Measurements from ENCODE around the gene NUP93. TPM values are rescaled to one million over a fixed set of nuclear protein-coding genes. Genes with fewer than 3 reads are reported as not detected.
"Not testable (repeated sequence)": the region's sequence is repeated elsewhere in the genome, so short reads cannot be mapped to it uniquely, and the experiment has no call there.

NUP93 gene
- polyA plus RNA-seq, 1 experiment = 46.4 TPM

DNA sequence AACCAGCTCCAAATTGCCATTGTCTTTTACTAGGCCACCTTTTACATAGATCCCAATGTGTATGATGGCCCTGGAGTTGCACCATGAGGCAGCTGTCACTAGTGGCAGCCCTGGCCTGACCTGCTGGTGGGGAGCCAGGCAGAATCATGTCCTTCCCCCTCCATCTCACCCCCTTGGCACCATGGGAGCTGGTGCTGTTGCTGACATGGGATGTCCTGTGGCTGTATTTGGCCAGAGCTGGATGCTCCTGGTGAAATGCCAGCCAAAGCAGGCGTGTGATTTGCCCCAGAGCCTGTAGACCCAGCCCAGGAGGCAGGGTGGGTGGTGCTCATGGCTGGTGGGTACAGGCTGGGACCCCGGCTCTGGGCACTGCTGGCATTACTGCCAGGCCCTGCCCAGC is 153.7 kb downstream of the NUP93 start:
- H3K27ac ChIP-seq (ENCODE audit: low read depth, low read length) = no peak overlapping the region
- TF ChIP-seq, protein P1, sequence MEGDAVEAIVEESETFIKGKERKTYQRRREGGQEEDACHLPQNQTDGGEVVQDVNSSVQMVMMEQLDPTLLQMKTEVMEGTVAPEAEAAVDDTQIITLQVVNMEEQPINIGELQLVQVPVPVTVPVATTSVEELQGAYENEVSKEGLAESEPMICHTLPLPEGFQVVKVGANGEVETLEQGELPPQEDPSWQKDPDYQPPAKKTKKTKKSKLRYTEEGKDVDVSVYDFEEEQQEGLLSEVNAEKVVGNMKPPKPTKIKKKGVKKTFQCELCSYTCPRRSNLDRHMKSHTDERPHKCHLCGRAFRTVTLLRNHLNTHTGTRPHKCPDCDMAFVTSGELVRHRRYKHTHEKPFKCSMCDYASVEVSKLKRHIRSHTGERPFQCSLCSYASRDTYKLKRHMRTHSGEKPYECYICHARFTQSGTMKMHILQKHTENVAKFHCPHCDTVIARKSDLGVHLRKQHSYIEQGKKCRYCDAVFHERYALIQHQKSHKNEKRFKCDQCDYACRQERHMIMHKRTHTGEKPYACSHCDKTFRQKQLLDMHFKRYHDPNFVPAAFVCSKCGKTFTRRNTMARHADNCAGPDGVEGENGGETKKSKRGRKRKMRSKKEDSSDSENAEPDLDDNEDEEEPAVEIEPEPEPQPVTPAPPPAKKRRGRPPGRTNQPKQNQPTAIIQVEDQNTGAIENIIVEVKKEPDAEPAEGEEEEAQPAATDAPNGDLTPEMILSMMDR (IDR thresholded peaks at IDR 0.05; ENCODE audit: low read depth, low read length) = no peak
- no peak overlapping the region for H3K4me3 ChIP-seq (ENCODE audit: low read depth, low read length)
- H3K27me3 ChIP-seq (ENCODE audit: control insufficient read depth, insufficient read depth, low read length) = peaks cover 2% of the 10 kb centered on the region
- no peaks in the 10 kb centered on the region for H3K9me3 ChIP-seq (ENCODE audit: control insufficient read depth, insufficient read depth, low read length)
- ChIA-PET POLR2A (interaction anchor here (1.9 kb wide), 1 partner anchor 48 kb away, joined by 7 read pairs; the partner anchor contains the start of gene HERPUD1), CTCF (interaction anchor here (0.7 kb wide), 1 partner anchor 145 kb away, joined by 3 read pairs; no protein-coding TSS in a partner anchor)
- no peak for DNase-seq (ENCODE audit: low read depth, low spot score)

DNA sequence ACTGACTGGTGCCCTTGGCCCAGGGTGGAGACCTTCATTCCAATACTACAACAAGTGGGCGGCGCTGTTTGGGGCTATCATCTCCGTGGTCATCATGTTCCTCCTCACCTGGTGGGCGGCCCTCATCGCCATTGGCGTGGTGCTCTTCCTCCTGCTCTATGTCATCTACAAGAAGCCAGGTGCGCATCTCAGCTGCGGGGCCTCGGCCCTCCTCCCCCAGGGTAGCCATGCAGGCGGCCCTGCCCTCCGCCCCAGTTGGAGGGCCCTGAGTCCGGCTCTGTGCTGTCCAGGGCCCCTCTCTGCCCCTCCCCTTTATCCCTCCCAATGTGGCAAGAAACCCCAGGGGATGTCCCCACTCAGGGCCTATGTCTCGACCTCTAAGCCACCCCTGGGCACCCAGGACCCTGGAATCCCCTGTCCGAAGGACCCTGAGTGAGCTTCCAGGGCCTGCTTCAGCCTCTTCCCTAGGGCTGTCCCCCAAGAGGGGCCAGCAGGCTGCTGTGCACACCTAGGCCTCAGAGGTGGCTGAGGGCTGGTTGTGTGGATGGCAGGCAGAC is 154.2 kb downstream of the NUP93 start:
- Histone ChIP-seq H3K27ac (ENCODE audit: low read depth, low read length) (no peak overlapping the region), H3K4me3 (ENCODE audit: low read depth, low read length) (no peak overlapping the region), H3K9me3 (ENCODE audit: control insufficient read depth, insufficient read depth, low read length) (no peaks in the 10 kb centered on the region), H3K27me3 (ENCODE audit: control insufficient read depth, insufficient read depth, low read length) (no peaks in the 10 kb centered on the region)
- POLR2A ChIA-PET = no interaction called here
- CTCF ChIA-PET = no interaction called here
- DNase-seq (ENCODE audit: low read depth, low spot score) = no peak
- TF ChIP-seq, protein P1 (IDR thresholded peaks at IDR 0.05; ENCODE audit: low read depth, low read length) = no peak

DNA sequence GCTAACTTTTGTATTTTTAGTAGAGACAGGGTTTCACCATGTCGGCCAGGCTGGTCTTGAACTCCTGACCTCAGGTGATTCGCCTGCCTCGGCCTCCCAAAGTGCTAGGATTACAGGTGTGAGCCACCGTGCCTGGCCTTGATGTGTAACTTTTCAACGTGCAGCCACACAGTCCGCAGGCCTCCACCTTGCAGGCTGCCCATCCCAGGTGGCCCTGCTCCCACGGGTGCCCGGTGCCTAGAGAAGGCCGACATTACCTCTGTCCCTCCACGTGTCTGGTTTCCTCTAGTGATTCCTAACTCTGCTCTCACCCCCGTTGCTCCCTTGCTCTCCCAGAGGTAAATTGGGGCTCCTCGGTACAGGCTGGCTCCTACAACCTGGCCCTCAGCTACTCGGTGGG is 155.0 kb downstream of the NUP93 start:
- H3K27ac ChIP-seq (ENCODE audit: low read depth, low read length); DNase-seq (ENCODE audit: low read depth, low spot score); H3K4me3 ChIP-seq (ENCODE audit: low read depth, low read length); H3K27me3 ChIP-seq (ENCODE audit: control insufficient read depth, insufficient read depth, low read length); CTCF ChIA-PET; H3K9me3 ChIP-seq (ENCODE audit: control insufficient read depth, insufficient read depth, low read length); POLR2A ChIA-PET: not testable (repeated sequence)

DNA sequence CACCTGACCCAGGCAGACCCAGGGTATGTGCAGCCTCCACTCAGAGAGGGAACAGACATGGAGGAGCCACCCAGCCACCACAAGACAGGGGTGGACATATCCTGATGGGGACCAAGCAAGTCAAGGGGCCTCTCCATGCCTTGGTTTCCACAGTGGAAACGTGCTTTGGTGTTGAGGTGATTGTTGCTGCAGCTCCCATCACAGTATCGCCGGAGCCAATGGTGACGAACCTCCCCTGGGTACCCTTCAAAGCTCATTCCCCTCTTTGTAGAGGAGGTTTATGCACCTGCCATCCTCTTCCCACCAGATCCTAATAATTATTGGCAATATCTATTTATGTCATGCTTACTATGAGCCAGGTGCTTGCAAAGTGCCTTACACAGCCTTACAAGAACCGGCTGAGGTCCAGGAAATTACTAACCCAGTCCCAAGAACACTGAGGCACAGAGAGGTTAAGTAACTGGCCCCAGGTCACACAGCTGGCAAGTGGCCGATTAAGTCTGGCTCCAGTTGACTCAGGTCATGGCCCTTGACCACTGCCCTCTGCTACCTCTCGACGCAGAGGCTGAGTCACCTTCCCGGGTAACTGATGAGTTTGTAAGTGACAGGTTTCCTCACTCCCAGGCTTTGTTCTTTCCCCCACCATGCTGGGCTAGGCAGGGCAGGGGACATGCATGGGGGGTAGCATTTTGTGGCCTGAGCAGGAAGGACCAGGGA is 155.7 kb downstream of the NUP93 start:
- TF ChIP-seq, protein P1 (IDR thresholded peaks at IDR 0.05; ENCODE audit: low read depth, low read length) = no peak
- CTCF ChIA-PET = no interaction called here

DNA sequence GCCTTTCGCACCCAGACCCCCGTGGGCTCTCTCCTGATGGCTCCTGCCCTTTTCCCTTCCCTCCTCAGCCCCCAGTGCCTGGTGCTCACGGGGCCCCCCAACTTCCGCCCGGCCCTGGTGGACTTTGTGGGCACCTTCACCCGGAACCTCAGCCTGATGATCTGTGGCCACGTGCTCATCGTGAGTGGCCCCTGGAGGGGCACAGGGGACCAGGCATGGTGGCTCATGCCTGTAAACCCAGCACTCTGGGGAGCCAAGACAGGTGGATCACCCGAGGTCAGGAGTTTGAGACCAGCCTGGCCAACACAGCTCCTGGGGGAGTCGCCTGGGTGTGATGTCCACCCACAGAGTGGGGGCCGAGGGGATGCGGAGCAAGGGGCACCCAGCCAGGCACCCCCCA is 156.4 kb downstream of the NUP93 start:
- Histone ChIP-seq H3K27me3 (ENCODE audit: control insufficient read depth, insufficient read depth, low read length) (no peaks in the 10 kb centered on the region), H3K9me3 (ENCODE audit: control insufficient read depth, insufficient read depth, low read length) (no peaks in the 10 kb centered on the region), H3K4me3 (ENCODE audit: low read depth, low read length) (no peak overlapping the region), H3K27ac (ENCODE audit: low read depth, low read length) (no peak overlapping the region)
- CTCF ChIA-PET = no interaction called here
- POLR2A ChIA-PET = no interaction called here
- TF ChIP-seq, protein P1 (IDR thresholded peaks at IDR 0.05; ENCODE audit: low read depth, low read length) = no peak
- DNase-seq (ENCODE audit: low read depth, low spot score) = no peak

More for the DNA sequence above, 155.7 kb downstream of the NUP93 start:
- Histone ChIP-seq H3K27ac (ENCODE audit: low read depth, low read length) (no peak overlapping the region), H3K4me3 (ENCODE audit: low read depth, low read length) (no peak overlapping the region), H3K9me3 (ENCODE audit: control insufficient read depth, insufficient read depth, low read length) (no peaks in the 10 kb centered on the region), H3K27me3 (ENCODE audit: control insufficient read depth, insufficient read depth, low read length) (no peaks in the 10 kb centered on the region)
- POLR2A ChIA-PET = no interaction called here
- no peak for DNase-seq (ENCODE audit: low read depth, low spot score)

Data from AG04450 (cell line).